G401 (cell line): ENCODE results near the gene IL17RC. TPM values are rescaled to one million over a fixed set of nuclear protein-coding genes. Genes with fewer than 3 reads are reported as not detected.

Source experiments
- DNase-seq: peaks from one replicate; pipeline ENCODE4 v3.0.0-alpha.2; 2015; ENCODE audit warnings: low spot score
- in situ Hi-C: cut with HindIII; loops from 2 replicates; pipeline ENCODE4 v1.10.0; 2016; ENCODE audit warnings: low sequenced_read_pairs, mixed read lengths
- total RNA-seq: library from RNA; depleted of rRNA; stranded (reverse); fragments of >200 nt; shearing (Covaris generic); gene quantifications from 2 replicates; pipeline ENCODE4 v1.2.3, GENCODE V29; 2014

The IL17RC gene
- total RNA-seq, 1 experiment from 2014 or later = 12.2 TPM

GRCh38 chr3:9913601-9914000 is 3.3 kb upstream of the IL17RC start:
- no peak for DNase-seq
- in situ Hi-C loops = no loop called here

GRCh38 chr3:9914011-9914410 is 2.9 kb upstream of the IL17RC start:
- in situ Hi-C loops = no loop called here
- DNase-seq = no peak

GRCh38 chr3:9914559-9915253 is 2.2 kb upstream of the IL17RC start:
- in situ Hi-C loops = no loop called here
- no peak for DNase-seq

DNA sequence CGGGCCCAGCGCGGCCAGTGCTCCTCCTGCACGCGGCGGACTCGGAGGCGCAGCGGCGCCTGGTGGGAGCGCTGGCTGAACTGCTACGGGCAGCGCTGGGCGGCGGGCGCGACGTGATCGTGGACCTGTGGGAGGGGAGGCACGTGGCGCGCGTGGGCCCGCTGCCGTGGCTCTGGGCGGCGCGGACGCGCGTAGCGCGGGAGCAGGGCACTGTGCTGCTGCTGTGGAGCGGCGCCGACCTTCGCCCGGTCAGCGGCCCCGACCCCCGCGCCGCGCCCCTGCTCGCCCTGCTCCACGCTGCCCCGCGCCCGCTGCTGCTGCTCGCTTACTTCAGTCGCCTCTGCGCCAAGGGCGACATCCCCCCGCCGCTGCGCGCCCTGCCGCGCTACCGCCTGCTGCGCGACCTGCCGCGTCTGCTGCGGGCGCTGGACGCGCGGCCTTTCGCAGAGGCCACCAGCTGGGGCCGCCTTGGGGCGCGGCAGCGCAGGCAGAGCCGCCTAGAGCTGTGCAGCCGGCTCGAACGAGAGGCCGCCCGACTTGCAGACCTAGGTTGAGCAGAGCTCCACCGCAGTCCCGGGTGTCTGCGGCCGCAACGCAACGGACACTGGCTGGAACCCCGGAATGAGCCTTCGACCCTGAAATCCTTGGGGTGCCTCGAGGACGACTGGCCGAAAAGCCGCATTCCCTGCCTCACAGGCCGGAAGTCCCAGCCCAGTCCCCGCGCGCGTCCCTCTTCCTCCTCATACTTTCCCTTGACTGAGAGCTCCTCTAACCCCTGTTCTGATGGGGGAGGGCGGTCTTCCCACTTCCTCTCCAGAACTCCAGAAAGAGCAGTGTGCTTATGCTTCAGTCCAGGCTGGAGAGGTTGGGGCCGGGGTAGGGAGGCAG is 1.4 kb upstream of the IL17RC start:
- in situ Hi-C loops = no loop called here
- DNase-seq = peak; percentile 63

- DNase-seq = peak; percentile 36
- in situ Hi-C loops = no loop called here
These were observed 558 bp upstream of the IL17RC start for GRCh38 chr3:9916346-9916733.

DNA sequence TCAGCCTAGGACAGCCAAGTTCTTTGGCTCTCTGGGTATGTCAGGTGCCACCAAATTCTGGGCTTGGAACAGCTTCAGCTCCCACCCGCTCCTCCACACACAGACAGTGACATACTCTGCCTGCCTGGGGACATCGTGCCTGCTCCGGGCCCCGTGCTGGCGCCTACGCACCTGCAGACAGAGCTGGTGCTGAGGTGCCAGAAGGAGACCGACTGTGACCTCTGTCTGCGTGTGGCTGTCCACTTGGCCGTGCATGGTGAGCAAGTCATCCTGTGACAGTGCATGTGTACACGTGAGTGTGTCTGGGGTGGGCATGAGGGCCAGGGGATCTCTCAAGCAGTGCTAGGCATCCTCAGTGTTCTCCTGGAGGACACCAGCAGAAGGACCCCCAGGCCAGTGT is 922 bp downstream of the IL17RC start:
- no peak for DNase-seq
- in situ Hi-C loops = no loop called here

- in situ Hi-C loops = no loop called here
- no peak for DNase-seq
These were observed 1.6 kb downstream of the IL17RC start for GRCh38 chr3:9918261-9919038.

DNA sequence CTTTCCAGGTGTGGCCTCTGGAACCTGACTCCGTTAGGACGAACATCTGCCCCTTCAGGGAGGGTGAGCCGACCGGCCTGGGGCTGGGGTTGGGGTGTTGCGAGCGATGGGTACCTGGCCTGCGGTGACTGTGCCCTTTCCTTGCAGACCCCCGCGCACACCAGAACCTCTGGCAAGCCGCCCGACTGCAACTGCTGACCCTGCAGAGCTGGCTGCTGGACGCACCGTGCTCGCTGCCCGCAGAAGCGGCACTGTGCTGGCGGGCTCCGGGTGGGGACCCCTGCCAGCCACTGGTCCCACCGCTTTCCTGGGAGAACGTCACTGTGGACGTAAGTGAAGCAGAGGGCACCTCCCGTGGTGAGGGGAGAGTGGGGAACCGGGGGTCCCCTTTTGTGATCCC is 11.3 kb downstream of the IL17RC start:
- DNase-seq = no peak
- in situ Hi-C loops = no loop called here

GRCh38 chr3:9930804-9931418 is 14.0 kb downstream of the IL17RC start:
- no peak for DNase-seq
- in situ Hi-C loops = no loop called here

DNA sequence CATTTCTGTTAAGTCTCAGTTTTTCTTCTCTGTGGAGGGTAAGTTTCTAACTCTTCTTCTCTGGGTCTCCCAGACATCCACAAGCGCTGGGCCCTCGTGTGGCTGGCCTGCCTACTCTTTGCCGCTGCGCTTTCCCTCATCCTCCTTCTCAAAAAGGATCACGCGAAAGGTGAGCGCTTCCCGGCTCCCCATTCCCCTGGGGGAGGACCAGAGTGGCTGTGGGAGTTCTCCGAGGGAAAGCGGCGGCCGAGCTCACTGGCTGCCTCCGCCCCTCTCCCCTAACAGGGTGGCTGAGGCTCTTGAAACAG is 15.6 kb downstream of the IL17RC start:
- DNase-seq = no peak
- in situ Hi-C loops = no loop called here

DNA sequence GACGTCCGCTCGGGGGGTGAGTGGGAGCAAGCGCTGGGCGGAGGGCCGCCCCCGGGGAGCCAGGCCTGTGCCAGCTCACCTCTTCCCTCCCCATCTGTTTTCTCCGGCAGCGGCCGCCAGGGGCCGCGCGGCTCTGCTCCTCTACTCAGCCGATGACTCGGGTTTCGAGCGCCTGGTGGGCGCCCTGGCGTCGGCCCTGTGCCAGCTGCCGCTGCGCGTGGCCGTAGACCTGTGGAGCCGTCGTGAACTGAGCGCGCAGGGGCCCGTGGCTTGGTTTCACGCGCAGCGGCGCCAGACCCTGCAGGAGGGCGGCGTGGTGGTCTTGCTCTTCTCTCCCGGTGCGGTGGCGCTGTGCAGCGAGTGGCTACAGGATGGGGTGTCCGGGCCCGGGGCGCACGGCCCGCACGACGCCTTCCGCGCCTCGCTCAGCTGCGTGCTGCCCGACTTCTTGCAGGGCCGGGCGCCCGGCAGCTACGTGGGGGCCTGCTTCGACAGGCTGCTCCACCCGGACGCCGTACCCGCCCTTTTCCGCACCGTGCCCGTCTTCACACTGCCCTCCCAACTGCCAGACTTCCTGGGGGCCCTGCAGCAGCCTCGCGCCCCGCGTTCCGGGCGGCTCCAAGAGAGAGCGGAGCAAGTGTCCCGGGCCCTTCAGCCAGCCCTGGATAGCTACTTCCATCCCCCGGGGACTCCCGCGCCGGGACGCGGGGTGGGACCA is 16.1 kb downstream of the IL17RC start:
- DNase-seq = peak; percentile 74
- in situ Hi-C loops = no loop called here

DNA sequence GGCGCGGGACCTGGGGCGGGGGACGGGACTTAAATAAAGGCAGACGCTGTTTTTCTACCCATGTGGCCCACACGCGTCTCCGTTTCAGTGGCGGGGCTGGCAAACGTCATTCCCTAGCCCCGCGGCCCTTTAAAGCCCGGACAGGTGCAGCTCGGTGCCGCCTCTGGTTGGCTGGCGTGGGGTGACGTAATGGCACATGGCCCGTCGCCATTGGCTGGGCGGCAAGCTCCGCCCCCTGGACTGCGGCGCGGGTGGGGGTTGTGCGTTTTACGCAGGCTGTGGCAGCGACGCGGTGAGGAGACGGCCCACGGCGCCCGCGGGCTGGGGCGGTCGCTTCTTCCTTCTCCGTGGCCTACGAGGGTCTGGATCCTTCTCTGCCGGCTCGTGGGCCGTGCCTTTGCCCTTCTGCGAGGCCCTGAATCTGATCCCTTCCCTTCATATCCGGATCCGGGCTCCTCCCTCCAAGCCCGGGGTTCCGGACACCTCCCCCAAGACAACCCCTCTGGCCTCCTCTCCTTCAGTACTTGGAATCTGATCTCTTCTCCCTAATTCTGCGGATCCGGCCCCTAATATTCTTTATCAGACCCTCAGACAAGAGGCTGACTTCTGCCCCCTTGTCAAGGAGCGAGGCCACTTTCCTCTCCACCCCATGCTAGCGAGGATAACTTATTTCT is 16.8 kb downstream of the IL17RC start, which contains the start of gene CRELD1:
Gene CRELD1, plus strand, starts transcription at position 274 of the 674 bp plus-strand sequence. CDS start 605 bp downstream, outside the sequence.
- in situ Hi-C loops = no loop called here

DNA sequence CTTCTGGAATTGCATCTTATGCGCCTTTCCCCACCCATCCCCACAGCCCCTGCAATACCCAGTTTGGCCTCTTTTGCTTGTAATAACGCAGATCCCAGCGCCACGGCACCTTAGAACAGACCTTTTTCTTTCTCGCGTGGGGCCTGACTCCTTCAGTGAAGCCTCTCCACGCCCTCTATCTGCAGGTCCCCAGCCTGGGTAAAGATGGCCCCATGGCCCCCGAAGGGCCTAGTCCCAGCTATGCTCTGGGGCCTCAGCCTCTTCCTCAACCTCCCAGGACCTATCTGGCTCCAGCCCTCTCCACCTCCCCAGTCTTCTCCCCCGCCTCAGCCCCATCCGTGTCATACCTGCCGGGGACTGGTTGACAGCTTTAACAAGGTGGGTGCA is 17.3 kb downstream of the IL17RC start:
- no peak for DNase-seq
- in situ Hi-C loops = no loop called here

More for the DNA sequence above, 16.8 kb downstream of the IL17RC start, which contains the start of gene CRELD1:
- DNase-seq = peak; percentile 96

DNA sequence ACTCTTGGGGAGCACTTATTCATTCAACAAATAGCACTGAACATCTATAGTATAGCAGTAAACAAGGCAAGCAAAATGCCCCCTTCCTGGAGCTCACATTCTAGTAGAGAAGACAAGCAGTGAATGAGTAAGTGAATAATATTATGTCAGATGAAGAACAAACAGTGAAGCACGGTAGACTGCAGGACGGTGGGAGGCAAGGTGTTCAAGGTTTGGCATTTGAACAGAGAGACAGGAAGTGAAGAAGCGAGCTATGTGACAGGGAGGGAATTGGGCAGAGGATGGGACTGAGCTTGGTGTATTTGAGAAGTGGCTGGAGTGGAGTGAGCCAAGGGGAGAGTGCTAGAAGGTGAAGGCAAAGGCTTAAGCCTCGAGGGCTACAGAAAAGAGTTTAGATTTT is 18.1 kb downstream of the IL17RC start:
- no peak for DNase-seq
- in situ Hi-C loops = no loop called here

GRCh38 chr3:9935966-9936510 is 19.1 kb downstream of the IL17RC start:
- no peak for DNase-seq
- in situ Hi-C loops = no loop called here

- in situ Hi-C loops = no loop called here
- DNase-seq = no peak
These were observed 20.8 kb downstream of the IL17RC start for GRCh38 chr3:9937486-9938238.

DNA sequence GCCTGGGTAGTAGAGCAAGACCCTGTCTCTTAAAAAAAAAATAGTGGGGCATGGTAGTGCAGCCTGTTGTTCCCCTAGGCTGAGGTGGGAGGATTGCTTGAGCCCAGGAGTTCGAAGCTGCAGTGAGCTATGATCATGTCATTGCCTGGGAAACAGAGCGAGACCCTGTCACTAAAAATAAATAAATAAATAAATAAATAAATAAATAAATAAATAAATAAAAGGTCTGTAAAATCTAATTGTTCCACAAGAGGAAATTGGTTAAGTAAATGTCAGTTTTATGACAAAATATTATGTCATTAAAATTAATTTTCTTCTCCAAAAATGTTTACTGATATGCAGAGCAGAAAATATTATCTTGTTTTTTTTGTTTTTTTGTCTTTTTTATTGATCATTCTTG is 22.1 kb downstream of the IL17RC start:
- in situ Hi-C loops = no loop called here
- DNase-seq = no peak
